Limb (tissue), 2 donors: Measurements from ENCODE around the gene PSMD10.

Experiments used
- DNase-seq, 2 donors: peaks; one replicate each; pipeline ENCODE4 v3.0.0-alpha.2; 2016; ENCODE audit errors: extremely low spot score in 2 of 2

The PSMD10 gene

GRCh38 chrX:108072746-108073145 lies 18.6 kb downstream of the PSMD10 start:
- no peak for DNase-seq

DNA sequence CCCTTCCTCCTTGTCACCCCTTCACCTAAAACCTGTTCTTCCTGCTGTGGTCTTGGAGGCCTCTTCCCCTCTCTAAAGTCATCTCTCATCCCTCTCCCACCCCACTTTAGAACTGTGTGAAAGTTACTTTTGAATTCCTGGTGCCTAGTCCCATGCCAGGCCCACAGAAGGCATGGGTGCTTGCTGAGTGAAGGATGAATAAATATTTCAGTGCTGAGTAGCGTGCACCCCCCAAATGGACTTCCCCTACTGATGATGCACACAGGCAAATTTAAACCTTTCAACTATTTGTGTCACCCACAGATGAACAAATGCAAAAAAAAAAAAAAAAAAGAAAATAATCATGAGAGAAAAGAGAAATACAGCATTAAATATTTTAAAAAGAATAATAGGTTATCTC lies 19.8 kb downstream of the PSMD10 start:
- DNase-seq: no peak

- DNase-seq: no peak
Measured at GRCh38 chrX:108070891-108071290, 20.5 kb downstream of the PSMD10 start.

DNA sequence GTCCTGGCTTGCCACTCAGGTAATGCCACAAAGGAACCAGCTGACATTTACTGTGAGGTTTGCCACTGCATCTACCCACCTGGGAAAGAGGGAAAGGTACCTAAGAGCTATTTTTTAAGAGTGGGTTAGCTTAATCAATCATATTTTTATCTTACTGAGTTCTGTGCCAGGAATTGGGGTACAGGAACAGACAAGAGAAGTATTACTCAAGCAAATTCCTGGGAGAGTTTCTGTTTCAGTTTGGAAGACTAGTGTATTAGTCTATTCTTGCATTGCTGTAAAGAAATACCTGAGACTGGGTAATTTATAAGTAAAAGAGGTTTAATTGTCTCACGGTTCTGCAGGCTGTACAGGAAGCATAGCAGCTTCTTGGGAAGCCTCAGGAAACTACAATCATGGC lies 23.2 kb downstream of the PSMD10 start:
- DNase-seq: no peak

GRCh38 chrX:108064613-108065012 lies 26.7 kb downstream of the PSMD10 start:
- no peak for DNase-seq

DNA sequence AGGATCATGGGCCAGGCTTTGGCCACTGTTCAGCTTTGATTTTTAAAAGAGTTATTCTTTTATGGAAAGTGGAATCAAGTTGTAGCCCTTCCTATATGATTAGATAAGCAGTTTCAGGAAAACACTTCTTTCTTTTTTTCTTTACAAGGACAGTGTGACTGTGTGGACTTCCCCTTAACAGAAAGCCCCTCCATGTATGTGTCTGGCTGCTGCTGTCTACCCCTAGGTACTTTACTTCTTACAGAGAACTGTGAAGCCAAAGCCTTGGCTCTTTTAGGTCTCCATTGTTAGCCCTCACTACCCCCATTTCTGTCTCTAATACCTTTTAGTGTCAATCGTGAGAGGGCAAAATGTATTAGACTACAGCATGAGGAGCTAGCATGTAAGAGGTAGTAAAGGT lies 27.3 kb downstream of the PSMD10 start:
- no peak for DNase-seq

DNA sequence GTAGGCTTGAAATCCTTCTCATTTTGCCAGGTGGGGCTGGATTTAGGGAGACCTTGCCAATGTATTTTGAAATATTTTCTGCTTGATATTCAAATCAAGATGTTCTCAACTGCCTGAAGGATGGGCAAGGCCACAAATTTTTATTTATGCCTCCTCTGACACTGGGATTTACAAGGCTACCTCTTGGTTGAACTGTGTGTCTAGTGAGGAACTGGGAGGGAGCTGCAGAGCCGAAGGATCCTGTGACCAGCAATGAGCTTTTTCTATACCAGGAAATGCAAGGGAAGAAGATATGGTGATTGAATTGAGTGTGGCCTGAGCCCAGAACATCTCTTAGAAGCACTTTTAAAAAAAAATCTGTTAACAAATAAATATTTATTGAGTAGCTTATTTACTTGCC lies 31.5 kb downstream of the PSMD10 start:
- no peak for DNase-seq

- DNase-seq: peak in 1 of 2 donors; percentile 3
Measured at GRCh38 chrX:108055546-108055945, 35.8 kb downstream of the PSMD10 start.

GRCh38 chrX:108053218-108053617 lies 38.1 kb downstream of the PSMD10 start:
- no peak for DNase-seq

DNA sequence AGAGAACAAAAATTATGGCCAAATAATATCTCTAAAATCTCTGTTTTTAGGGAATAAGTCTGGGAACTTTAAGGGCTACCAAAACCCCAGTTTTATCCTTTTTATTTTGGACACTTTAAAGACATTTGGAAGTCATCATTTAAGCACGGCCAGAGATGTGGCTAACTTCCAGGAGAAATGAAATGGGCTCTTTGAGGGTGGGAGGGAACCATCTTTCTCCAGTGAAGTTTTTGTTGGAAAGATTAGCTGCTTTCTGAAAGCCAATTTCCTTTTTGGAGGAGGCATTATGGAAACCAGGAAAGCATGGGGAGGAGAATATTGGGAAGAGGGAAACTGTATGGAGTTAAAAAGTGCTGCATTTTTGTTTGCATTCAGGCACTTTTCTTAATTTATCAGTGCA lies 41.7 kb downstream of the PSMD10 start:
- DNase-seq: no peak

DNA sequence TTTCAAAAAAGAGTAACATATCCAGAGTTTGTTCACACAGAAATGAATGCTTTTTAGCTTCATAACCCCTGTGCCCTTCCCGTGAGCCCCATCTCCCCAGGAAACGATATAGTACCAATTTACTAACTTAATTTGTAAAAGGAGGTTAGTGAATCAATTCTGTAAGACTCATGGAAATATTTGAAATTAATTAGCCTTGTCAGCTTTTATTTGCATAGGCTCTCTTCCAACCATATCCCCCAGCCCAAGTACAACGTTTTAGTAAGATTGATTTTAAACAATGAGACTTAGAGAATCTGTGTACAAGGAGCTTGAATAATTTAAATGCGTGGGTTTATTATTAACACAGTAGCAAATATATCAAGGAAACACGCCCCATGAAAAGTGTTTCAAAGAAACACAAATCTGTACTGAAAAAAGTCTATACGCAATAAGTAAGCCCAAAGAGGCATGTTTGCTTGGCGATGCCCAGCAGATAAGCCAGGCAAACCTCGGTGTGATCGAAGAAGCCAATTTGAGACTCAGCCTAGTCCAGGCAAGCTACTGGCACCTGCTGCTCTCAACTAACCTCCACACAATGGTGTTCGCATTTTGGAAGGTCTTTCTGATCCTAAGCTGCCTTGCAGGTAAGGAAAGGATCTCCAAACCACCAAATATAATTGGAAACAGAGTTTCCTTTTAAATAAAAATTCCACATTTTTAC lies 46.6 kb downstream of the PSMD10 start, which contains the start of gene VSIG1:
TSS of gene VSIG1 (plus strand) at position 512 of the 703 bp plus-strand sequence. CDS start at position 578, 66 bp downstream.
- no peak for DNase-seq

DNA sequence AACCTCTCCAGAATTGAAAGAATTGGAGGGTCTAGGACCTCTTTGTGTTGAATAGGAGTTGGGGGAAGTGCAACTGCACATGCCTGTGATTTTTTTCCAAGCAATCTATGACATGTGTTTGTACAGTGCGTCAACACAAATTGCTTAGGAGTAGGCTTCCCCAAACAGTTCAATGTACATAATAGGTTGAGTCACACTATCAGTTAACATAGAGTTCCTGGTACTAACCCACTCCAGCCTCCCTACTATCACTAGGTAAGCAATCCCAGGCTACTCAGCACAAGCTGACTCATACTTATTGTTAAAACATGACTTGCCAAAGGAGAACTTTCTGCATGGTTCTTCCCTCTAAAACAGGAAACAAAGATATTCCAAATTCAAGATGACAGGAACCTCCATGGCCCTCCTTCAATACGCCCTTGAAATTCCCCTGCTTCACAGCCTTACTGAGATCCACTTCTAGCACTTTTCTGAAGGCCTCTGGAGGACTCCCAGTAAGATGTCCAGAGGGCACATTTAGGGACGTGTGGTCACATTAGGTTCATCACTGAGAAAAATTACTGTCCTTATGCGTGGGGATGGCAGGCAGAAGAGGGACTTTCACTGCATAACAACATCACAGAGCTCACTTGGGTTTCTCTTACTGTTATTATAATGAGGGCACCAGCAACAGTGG lies 54.9 kb downstream of the PSMD10 start:
- no peak for DNase-seq

- DNase-seq: no peak
Measured at GRCh38 chrX:108034725-108035124, 56.6 kb downstream of the PSMD10 start.
